GM12864 (cell line): ENCODE results near the gene RASGEF1C.

Experiments
- DNase-seq: peaks from one replicate; pipeline ENCODE4 v3.0.0-alpha.2; 2011; ENCODE audit warnings: low read depth
- H3K4me3 ChIP-seq: 2 replicates; pipeline ENCODE4 v1.5.1; 2011; ENCODE audit warnings: mild to moderate bottlenecking, low read depth, low read length, control low read depth
- TF ChIP-seq, protein P1 (sequence below): IDR thresholded peaks from 2 replicates; pipeline ENCODE4 v1.5.1; 2011; ENCODE audit warnings: low read depth, mild to moderate bottlenecking, moderate library complexity, low read length, control low read depth, inconsistent platforms; ENCODE audit errors: missing control alignments

The RASGEF1C gene

GRCh38 chr5:180078348-180078747 is 130.7 kb downstream of the RASGEF1C start:
- TF ChIP-seq, protein P1, sequence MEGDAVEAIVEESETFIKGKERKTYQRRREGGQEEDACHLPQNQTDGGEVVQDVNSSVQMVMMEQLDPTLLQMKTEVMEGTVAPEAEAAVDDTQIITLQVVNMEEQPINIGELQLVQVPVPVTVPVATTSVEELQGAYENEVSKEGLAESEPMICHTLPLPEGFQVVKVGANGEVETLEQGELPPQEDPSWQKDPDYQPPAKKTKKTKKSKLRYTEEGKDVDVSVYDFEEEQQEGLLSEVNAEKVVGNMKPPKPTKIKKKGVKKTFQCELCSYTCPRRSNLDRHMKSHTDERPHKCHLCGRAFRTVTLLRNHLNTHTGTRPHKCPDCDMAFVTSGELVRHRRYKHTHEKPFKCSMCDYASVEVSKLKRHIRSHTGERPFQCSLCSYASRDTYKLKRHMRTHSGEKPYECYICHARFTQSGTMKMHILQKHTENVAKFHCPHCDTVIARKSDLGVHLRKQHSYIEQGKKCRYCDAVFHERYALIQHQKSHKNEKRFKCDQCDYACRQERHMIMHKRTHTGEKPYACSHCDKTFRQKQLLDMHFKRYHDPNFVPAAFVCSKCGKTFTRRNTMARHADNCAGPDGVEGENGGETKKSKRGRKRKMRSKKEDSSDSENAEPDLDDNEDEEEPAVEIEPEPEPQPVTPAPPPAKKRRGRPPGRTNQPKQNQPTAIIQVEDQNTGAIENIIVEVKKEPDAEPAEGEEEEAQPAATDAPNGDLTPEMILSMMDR = no peak
- H3K4me3 ChIP-seq = no peak overlapping the region
- no peak for DNase-seq

- no peak overlapping the region for H3K4me3 ChIP-seq
- TF ChIP-seq, protein P1 = no peak
- no peak for DNase-seq
These were observed 131.3 kb downstream of the RASGEF1C start for GRCh38 chr5:180077594-180078284.

GRCh38 chr5:180075703-180076102 is 133.3 kb downstream of the RASGEF1C start:
- TF ChIP-seq, protein P1 = no peak
- no peak for DNase-seq
- no peak overlapping the region for H3K4me3 ChIP-seq

DNA sequence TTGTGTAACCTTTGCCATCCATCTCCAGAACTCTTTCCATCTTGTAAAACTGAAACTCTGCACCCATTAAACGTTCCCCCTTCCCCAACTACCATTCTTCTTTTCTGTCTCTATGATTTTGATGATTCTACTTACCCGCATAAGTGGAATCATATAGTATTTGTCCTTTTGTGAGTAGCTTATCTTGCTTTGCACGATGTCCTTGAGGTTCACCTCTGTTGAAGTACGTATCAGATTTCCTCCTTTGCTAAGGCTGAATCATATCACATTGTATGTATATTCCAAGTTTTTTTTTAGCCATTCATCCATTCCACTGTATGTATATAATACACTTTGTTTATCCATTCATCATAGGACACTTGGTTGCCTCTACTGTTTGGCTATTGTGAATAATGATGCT is 134.5 kb downstream of the RASGEF1C start:
- H3K4me3 ChIP-seq = no peak overlapping the region
- no peak for DNase-seq
- TF ChIP-seq, protein P1 = no peak

GRCh38 chr5:180072556-180072955 is 136.5 kb downstream of the RASGEF1C start:
- no peak for DNase-seq
- TF ChIP-seq, protein P1 = no peak
- H3K4me3 ChIP-seq = no peak overlapping the region

GRCh38 chr5:180072256-180072548 is 136.8 kb downstream of the RASGEF1C start:
- TF ChIP-seq, protein P1 = no peak
- no peak overlapping the region; the same call in 1 of the 2 replicates for H3K4me3 ChIP-seq
- DNase-seq = no peak

- TF ChIP-seq, protein P1 = no peak
- peak within 1 kb of the TSS; percentile 46 for H3K4me3 ChIP-seq
- no peak for DNase-seq
These were observed 137.3 kb downstream of the RASGEF1C start, which contains the start of gene RNF130 for GRCh38 chr5:180071531-180072255. Gene RNF130 (minus strand): TSS chr5:180071759. CDS start chr5:180071702, 57 bp downstream.
